Hepatocyte (in vitro differentiated cells): ENCODE results near the gene TRIM7. TPM values are rescaled to one million over a fixed set of nuclear protein-coding genes. Genes with fewer than 3 reads are reported as not detected.
"Not testable (repeated sequence)": the region's sequence is repeated elsewhere in the genome, so short reads cannot be mapped to it uniquely, and the experiment has no call there.

Experiments
- DNase-seq: peaks from one replicate; pipeline ENCODE4 v3.0.0-alpha.2; 2016; ENCODE audit warnings: low spot score
- H2AFZ ChIP-seq: fragments of 200-600 bp; sonication (generic); 2 replicates; pipeline ENCODE4 v1.6.0; 2016; ENCODE audit warnings: antibody characterized with exemption, mild to moderate bottlenecking
- H3K27ac ChIP-seq: fragments of 200-600 bp; sonication (generic); 2 replicates; pipeline ENCODE4 v1.5.1; 2016; ENCODE audit warnings: mild to moderate bottlenecking
- H3K27me3 ChIP-seq: fragments of 200-600 bp; sonication (generic); 2 replicates; pipeline ENCODE4 v1.6.1; 2016
- H3K36me3 ChIP-seq: fragments of 200-600 bp; sonication (generic); replicated peaks from 2 replicates; pipeline ENCODE4 v1.5.1; 2016; ENCODE audit warnings: low read depth; ENCODE audit not compliant: insufficient read depth
- H3K4me1 ChIP-seq: fragments of 200-600 bp; sonication (generic); 2 replicates; pipeline ENCODE4 v1.5.1; 2016; ENCODE audit warnings: mild to moderate bottlenecking, moderate library complexity; ENCODE audit not compliant: insufficient read depth
- H3K4me2 ChIP-seq: fragments of 200-600 bp; sonication (generic); 2 replicates; pipeline ENCODE4 v1.6.0; 2016
- H3K4me3 ChIP-seq: fragments of 200-600 bp; sonication (generic); 2 replicates; pipeline ENCODE4 v1.5.1; 2016; ENCODE audit warnings: mild to moderate bottlenecking
- H3K79me2 ChIP-seq: fragments of 200-600 bp; sonication (generic); 2 replicates; pipeline ENCODE4 v1.6.0; 2017; ENCODE audit warnings: mild to moderate bottlenecking
- H3K9me2 ChIP-seq: fragments of 200-600 bp; sonication (generic); replicated peaks from 2 replicates; pipeline ENCODE4 v1.6.0; 2017; ENCODE audit warnings: mild to moderate bottlenecking; ENCODE audit not compliant: insufficient read depth
- H3K9me3 ChIP-seq: fragments of 200-600 bp; sonication (generic); 2 replicates; pipeline ENCODE4 v1.5.1; 2016; ENCODE audit warnings: low read depth, mild to moderate bottlenecking
- H4K20me1 ChIP-seq: fragments of 200-600 bp; sonication (generic); 2 replicates; pipeline ENCODE4 v1.6.0; 2016; ENCODE audit warnings: mild to moderate bottlenecking; ENCODE audit not compliant: insufficient read depth, poor library complexity, severe bottlenecking
- EZH2 ChIP-seq: fragments of 200-600 bp; sonication (generic); IDR thresholded peaks from 2 replicates; pipeline ENCODE4 v1.6.1; 2016; ENCODE audit warnings: antibody characterized with exemption, mild to moderate bottlenecking, borderline replicate concordance
- EZH2phosphoT487 ChIP-seq: fragments of 200-600 bp; sonication (generic); IDR thresholded peaks from one replicate; pipeline ENCODE4 v1.6.1; 2018; ENCODE audit warnings: antibody characterized with exemption, mild to moderate bottlenecking, low read depth, moderate library complexity; ENCODE audit not compliant: unreplicated experiment, severe bottlenecking
- WGBS: methylation state at CpG from one replicate; pipeline ENCODE4 v1.1.6; 2016; ENCODE audit warnings: low lambda C conversion rate; ENCODE audit errors: missing lambda C conversion rate; 5-methylcytosine and 5-hydroxymethylcytosine counted together
- polyA plus RNA-seq: library from polyadenylated mRNA; unstranded; fragments of >200 nt; fragmentation: Nextera tagmentation; extraction: Ambion mirVana; gene quantifications from 2 replicates; pipeline ENCODE4 v1.2.1, GENCODE V29; 2016
- total RNA-seq: library from RNA; depleted of rRNA; stranded (reverse); fragments of >200 nt; gene quantifications from 2 replicates; pipeline ENCODE4 v1.2.3, GENCODE V29; 2014
- TF ChIP-seq, protein P1 (sequence below): fragments of 200-600 bp; sonication (generic); IDR thresholded peaks from 2 replicates; pipeline ENCODE4 v1.5.1; 2016; ENCODE audit warnings: antibody characterized with exemption, mild to moderate bottlenecking; ENCODE audit not compliant: poor library complexity

TRIM7 gene
- total and polyA plus RNA-seq, 2 experiments from 2014 or later: 0.35 TPM; not detected in 1

DNA sequence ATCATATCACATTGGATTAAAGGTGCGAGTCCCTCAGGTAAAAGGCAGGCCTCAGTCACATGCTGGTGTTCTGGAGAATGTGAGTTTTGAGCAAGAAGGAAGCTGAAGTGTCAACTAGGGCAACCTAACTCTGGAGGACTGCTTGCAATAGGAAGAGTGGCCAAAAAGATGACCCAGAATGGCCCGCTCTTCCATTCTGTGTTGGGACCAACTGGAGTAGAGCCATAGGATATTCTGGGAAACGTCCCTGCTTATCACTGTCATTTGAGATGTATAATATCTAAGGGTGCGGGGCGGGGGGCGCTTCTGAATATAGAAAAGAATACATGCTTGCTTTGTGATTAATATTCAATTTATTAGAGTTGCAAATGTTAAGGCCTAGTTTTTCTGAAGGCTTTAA is 7.1 kb upstream of the TRIM7 start:
- peaks cover 4% of the 10 kb centered on the region for H3K27me3 ChIP-seq
- no peak overlapping the region for H3K4me3 ChIP-seq
- H2AFZ ChIP-seq: no peak overlapping the region
- H3K9me3 ChIP-seq: no peaks in the 10 kb centered on the region
- H4K20me1 ChIP-seq: no peaks in the 10 kb centered on the region
- DNase-seq: no peak
- 92% methylated on average over 6 of the region's 6 CpGs for WGBS
- H3K9me2 ChIP-seq: no peaks in the 10 kb centered on the region
- H3K27ac ChIP-seq: no peak overlapping the region
- H3K4me1 ChIP-seq: no peaks in the 10 kb centered on the region
- no peaks in the 10 kb centered on the region for H3K36me3 ChIP-seq
- H3K79me2 ChIP-seq: no peaks in the 10 kb centered on the region
- H3K4me2 ChIP-seq: no peak overlapping the region
- TF ChIP-seq EZH2phosphoT487: no peak

DNA sequence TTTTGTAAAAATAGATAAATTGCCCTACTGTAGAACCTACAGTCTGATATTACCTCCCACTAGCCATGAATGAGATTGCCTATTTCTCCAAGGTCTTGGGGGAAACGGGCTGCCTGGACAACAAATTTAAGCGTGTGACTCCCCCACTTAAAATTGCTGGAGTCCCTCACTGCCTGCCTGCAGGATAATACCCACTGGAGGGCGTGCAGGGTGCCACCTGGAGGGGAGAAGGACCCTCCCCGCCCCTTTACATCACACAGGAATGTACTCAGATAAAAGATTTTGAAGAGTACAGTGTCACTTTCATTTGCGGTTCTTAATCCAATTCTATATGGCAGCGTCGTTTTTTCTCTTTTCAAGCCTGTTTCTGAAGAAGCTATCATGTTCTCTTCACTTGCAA is 6.2 kb upstream of the TRIM7 start:
- Histone ChIP-seq H3K4me3 (no peak overlapping the region), H3K4me2 (no peak overlapping the region), H2AFZ (no peak overlapping the region), H3K9me3 (no peaks in the 10 kb centered on the region), H3K27ac (no peak overlapping the region), H4K20me1 (no peaks in the 10 kb centered on the region), H3K79me2 (no peaks in the 10 kb centered on the region), H3K4me1 (no peaks in the 10 kb centered on the region), H3K27me3 (peaks cover 4% of the 10 kb centered on the region), H3K9me2 (no peaks in the 10 kb centered on the region), H3K36me3 (no peaks in the 10 kb centered on the region)
- 44% methylated on average over 7 of the region's 7 CpGs for WGBS
- TF ChIP-seq EZH2 (no peak), EZH2phosphoT487 (no peak)
- TF ChIP-seq, protein P1, sequence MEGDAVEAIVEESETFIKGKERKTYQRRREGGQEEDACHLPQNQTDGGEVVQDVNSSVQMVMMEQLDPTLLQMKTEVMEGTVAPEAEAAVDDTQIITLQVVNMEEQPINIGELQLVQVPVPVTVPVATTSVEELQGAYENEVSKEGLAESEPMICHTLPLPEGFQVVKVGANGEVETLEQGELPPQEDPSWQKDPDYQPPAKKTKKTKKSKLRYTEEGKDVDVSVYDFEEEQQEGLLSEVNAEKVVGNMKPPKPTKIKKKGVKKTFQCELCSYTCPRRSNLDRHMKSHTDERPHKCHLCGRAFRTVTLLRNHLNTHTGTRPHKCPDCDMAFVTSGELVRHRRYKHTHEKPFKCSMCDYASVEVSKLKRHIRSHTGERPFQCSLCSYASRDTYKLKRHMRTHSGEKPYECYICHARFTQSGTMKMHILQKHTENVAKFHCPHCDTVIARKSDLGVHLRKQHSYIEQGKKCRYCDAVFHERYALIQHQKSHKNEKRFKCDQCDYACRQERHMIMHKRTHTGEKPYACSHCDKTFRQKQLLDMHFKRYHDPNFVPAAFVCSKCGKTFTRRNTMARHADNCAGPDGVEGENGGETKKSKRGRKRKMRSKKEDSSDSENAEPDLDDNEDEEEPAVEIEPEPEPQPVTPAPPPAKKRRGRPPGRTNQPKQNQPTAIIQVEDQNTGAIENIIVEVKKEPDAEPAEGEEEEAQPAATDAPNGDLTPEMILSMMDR: no peak
- DNase-seq: no peak

DNA sequence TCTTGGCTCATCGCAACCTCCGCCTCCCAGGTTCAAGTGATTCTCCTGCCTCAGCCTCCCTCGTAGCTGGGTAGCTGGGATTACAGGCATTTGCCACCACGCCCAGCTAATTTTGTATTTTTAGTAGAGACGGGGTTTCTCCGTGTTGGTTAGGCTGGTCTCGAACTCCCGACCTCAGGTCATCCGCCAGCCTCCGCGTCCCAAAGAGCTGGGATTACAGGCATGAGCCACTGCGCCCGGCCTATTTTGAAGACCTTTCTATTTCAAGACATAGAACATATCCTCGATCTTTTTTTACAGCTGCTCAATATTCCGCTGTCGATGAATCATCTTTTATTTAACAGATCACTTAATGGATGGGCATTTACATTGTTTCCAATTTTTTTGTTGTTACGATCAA is 5.7 kb upstream of the TRIM7 start:
- not testable (repeated sequence) for H3K9me2 ChIP-seq, H3K27ac ChIP-seq, H4K20me1 ChIP-seq, H3K36me3 ChIP-seq, H3K79me2 ChIP-seq, H3K27me3 ChIP-seq, H3K4me2 ChIP-seq, H2AFZ ChIP-seq, DNase-seq, H3K9me3 ChIP-seq, H3K4me3 ChIP-seq, H3K4me1 ChIP-seq
- WGBS: 84% methylated on average over 17 of the region's 17 CpGs

DNA sequence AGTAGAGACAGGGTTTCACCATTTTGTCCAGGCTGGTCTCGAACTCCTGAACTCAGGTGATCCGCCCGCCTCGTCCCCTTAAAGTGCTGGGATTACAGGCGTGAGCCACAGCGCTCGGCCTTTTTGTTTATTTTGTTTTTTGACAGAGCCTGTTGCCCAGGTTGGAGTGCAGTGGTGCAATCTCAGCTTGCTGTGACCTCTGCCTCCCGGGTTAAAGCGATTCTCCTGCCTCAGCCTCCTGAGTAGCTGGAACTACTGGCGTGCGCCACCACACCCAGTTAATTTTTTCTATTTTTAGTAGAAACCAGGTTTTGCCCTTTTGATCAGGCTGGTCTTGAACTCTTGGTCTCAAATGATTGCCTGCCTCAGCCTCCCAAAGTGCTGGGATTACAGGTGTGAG is 5.2 kb upstream of the TRIM7 start:
- H3K27ac ChIP-seq, H3K4me3 ChIP-seq, H3K4me2 ChIP-seq, H4K20me1 ChIP-seq, H2AFZ ChIP-seq, H3K4me1 ChIP-seq, H3K36me3 ChIP-seq, H3K9me2 ChIP-seq, DNase-seq, H3K9me3 ChIP-seq, H3K79me2 ChIP-seq: not testable (repeated sequence)
- peaks cover 11% of the 10 kb centered on the region for H3K27me3 ChIP-seq
- WGBS: 83% methylated on average over 11 of the region's 11 CpGs

DNA sequence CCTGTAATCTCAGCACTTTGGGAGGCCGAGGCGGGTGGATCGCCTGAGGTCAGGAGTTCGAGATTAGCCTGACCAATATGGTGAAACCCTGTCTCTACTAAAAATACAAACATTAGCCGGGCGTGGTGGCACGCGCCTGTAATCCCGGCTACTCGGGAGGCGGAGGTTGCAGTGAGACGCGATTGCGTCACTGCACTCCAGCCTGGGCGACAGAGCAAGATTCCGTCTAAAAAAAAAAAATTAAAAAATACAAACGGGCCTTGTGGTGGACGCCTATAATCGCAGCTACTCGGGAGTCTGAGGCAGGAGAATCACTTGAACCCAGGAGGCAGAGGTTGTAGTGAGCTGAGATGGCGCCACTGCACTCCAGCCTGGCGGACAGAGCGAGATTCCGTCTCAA is 4.0 kb upstream of the TRIM7 start:
- WGBS: 97% methylated on average over 22 of the region's 24 CpGs

More for the DNA sequence above, 4.0 kb upstream of the TRIM7 start:
- not testable (repeated sequence) for H4K20me1 ChIP-seq, H3K4me3 ChIP-seq, H3K27ac ChIP-seq, H3K4me2 ChIP-seq, H3K36me3 ChIP-seq, H3K79me2 ChIP-seq, H3K9me3 ChIP-seq, H3K9me2 ChIP-seq, H2AFZ ChIP-seq, DNase-seq
- Histone ChIP-seq H3K27me3 (peaks cover 16% of the 10 kb centered on the region), H3K4me1 (peaks cover 17% of the 10 kb centered on the region)
